HCT116 (cell line): Measurements from ENCODE around the gene POLD2. TPM values are rescaled to one million over a fixed set of nuclear protein-coding genes. Genes with fewer than 3 reads are reported as not detected.

ENCODE experiments used
- ATAC-seq: fragments of 200-7000 bp; cut with Tn5 transposase; 2 replicates; pipeline ENCODE4 v1.9.1; 2020; ENCODE audit warnings: mild to moderate bottlenecking, moderate library complexity
- BruUV-seq: library from RNA; stranded (reverse); fragments of 400-500 nt; replicated peaks from 2 replicates; lab custom pipeline; 2021; lab: Mats Ljungman, UMichigan
- CTCF ChIA-PET: fragments of 300-600 bp; sonication (Branson Sonifier 250); formaldehyde crosslinking; loops from one replicate; lab custom pipeline; 2021; ENCODE audit warnings: antibody characterized with exemption; lab: Charles Lee
- POLR2A ChIA-PET: fragments of 300-600, 350-600 bp; sonication (Branson Sonifier 250); formaldehyde crosslinking; loops from one replicate; lab custom pipeline; 2021; ENCODE audit warnings: antibody characterized with exemption; lab: Charles Lee
- RAD21 ChIA-PET, 2 experiments: fragments of 300-600 bp; sonication (Branson Sonifier 250); formaldehyde crosslinking; loops; one replicate each; lab custom pipeline; 2023; ENCODE audit warnings: low total read pairs in 2 of 2; ENCODE audit not compliant: uncharacterized antibody in 2 of 2, unreplicated experiment in 2 of 2, low non-redundant PET in 1 of 2; lab: Charles Lee
- DNase-seq: peaks from one replicate; pipeline ENCODE4 v3.0.0-alpha.2; 2010; ENCODE audit warnings: low read depth, low spot score
- H2AFZ ChIP-seq: fragments of 200-600 bp; shearing (Covaris generic), sonication (generic); 2 replicates; pipeline ENCODE4 v1.6.1; 2017; ENCODE audit warnings: low read depth, mixed run types, mixed read lengths, antibody characterized with exemption, low read length; ENCODE audit not compliant: poor library complexity, severe bottlenecking
- H3K27ac ChIP-seq: 2 replicates; pipeline ENCODE4 v1.5.1; 2012; ENCODE audit warnings: low read depth, low read length
- H3K27me3 ChIP-seq: fragments of 200-600 bp; sonication (generic); 2 replicates; pipeline ENCODE4 v1.6.1; 2016; ENCODE audit warnings: mixed run types, low read length, mixed read lengths; ENCODE audit not compliant: insufficient read depth
- H3K36me3 ChIP-seq, 2 experiments: fragments of 200-500 bp in 1 of 2; fragments of 200-600 bp in 1 of 2; sonication (Bioruptor generic) in 1 of 2; sonication (generic) in 1 of 2; 2 replicates each; pipeline versions ENCODE4 v1.5.1 to v1.6.1; 2014 to 2016; ENCODE audit warnings: low read length in 2 of 2, inconsistent platforms in 1 of 2, mixed read lengths in 1 of 2, mixed run types in 1 of 2; ENCODE audit not compliant: insufficient read depth in 2 of 2, control insufficient read depth in 1 of 2
- H3K4me1 ChIP-seq, 2 experiments: fragments of 200-600 bp in 1 of 2; sonication (generic) in 1 of 2; 2 replicates each; pipeline versions ENCODE4 v1.5.1 to v1.6.1; 2012 to 2017; ENCODE audit warnings: low read length in 2 of 2, inconsistent platforms in 1 of 2, mild to moderate bottlenecking in 1 of 2, mixed read lengths in 1 of 2, mixed run types in 1 of 2, moderate library complexity in 1 of 2; ENCODE audit not compliant: insufficient read depth in 2 of 2, control insufficient read depth in 1 of 2
- H3K4me2 ChIP-seq: fragments of 200-600 bp; sonication (generic); 2 replicates; pipeline ENCODE4 v1.6.1; 2017; ENCODE audit warnings: mixed run types, low read length, mixed read lengths
- H3K4me3 ChIP-seq, 2 experiments: fragments of 200-600 bp in 1 of 2; sonication (generic) in 1 of 2; replicated peaks in 1 of 2; 2 replicates each; pipeline ENCODE4 v1.5.1; 2011 to 2016; ENCODE audit warnings: low read length in 2 of 2, control low read depth in 1 of 2, low read depth in 1 of 2, mild to moderate bottlenecking in 1 of 2, mixed read lengths in 1 of 2, mixed run types in 1 of 2
- H3K79me2 ChIP-seq: fragments of 200-600 bp; sonication (generic); 2 replicates; pipeline ENCODE4 v1.6.1; 2017; ENCODE audit warnings: mild to moderate bottlenecking, mixed run types, low read length, moderate library complexity, mixed read lengths; ENCODE audit not compliant: insufficient read depth
- H3K9ac ChIP-seq: fragments of 200-600 bp; sonication (generic); 2 replicates; pipeline ENCODE4 v1.6.1; 2016; ENCODE audit warnings: low read length, mixed read lengths
- H3K9me2 ChIP-seq: fragments of 200-600 bp; sonication (generic), shearing (Covaris generic); 2 replicates; pipeline ENCODE4 v1.6.1; 2017; ENCODE audit warnings: mixed run types, mild to moderate bottlenecking, moderate library complexity; ENCODE audit not compliant: insufficient read depth
- H3K9me3 ChIP-seq, 2 experiments: fragments of 200-500 bp in 1 of 2; fragments of 200-600 bp in 1 of 2; sonication (Bioruptor generic) in 1 of 2; sonication (generic) in 1 of 2; 2 replicates each; pipeline ENCODE4 v1.6.1; 2014 to 2017; ENCODE audit warnings: low read length in 2 of 2, mixed read lengths in 2 of 2, inconsistent platforms in 1 of 2, low read depth in 1 of 2, mild to moderate bottlenecking in 1 of 2, mixed run types in 1 of 2, moderate library complexity in 1 of 2; ENCODE audit not compliant: control insufficient read depth in 1 of 2, insufficient read depth in 1 of 2
- H4K20me1 ChIP-seq: fragments of 200-600 bp; sonication (generic), shearing (Covaris generic); 2 replicates; pipeline ENCODE4 v1.6.1; 2017; ENCODE audit warnings: mixed run types, mild to moderate bottlenecking, moderate library complexity; ENCODE audit not compliant: insufficient read depth
- CBX3 ChIP-seq: IDR thresholded peaks from 2 replicates; pipeline ENCODE4 v1.6.1; 2012; ENCODE audit warnings: low read depth
- ELF1 ChIP-seq: IDR thresholded peaks from 2 replicates; pipeline ENCODE4 v1.6.1; 2012; ENCODE audit warnings: low read depth, borderline replicate concordance
- EZH2 ChIP-seq: fragments of 200-600 bp; sonication (generic); IDR thresholded peaks from 2 replicates; pipeline ENCODE4 v1.6.1; 2017; ENCODE audit warnings: antibody characterized with exemption, mixed run types
- EZH2phosphoT487 ChIP-seq: fragments of 200-600 bp; IDR thresholded peaks from 2 replicates; pipeline ENCODE4 v1.6.1; 2018; ENCODE audit warnings: antibody characterized with exemption, borderline replicate concordance
- FOSL1 ChIP-seq: IDR thresholded peaks from 2 replicates; pipeline ENCODE4 v1.6.1; 2012; ENCODE audit warnings: low read depth
- JUND ChIP-seq: IDR thresholded peaks from 2 replicates; pipeline ENCODE4 v1.6.1; 2012
- POLR2A ChIP-seq: IDR thresholded peaks from 2 replicates; pipeline ENCODE4 v1.7.0; 2011; ENCODE audit warnings: borderline replicate concordance; ENCODE audit not compliant: insufficient read depth, insufficient read length; ENCODE audit errors: extremely low read depth
- RAD21 ChIP-seq: IDR thresholded peaks from 2 replicates; pipeline ENCODE4 v1.6.1; 2012; ENCODE audit warnings: low read depth, mild to moderate bottlenecking
- SIN3A ChIP-seq: IDR thresholded peaks from 2 replicates; pipeline ENCODE4 v1.6.1; 2012; ENCODE audit warnings: low read depth
- SP1 ChIP-seq: IDR thresholded peaks from 2 replicates; pipeline ENCODE4 v1.6.1; 2012; ENCODE audit warnings: low read depth
- SRF ChIP-seq: IDR thresholded peaks from 2 replicates; pipeline ENCODE4 v1.6.1; 2012; ENCODE audit warnings: low read depth
- TCF7L2 ChIP-seq: IDR thresholded peaks from 2 replicates; pipeline ENCODE4 v1.7.0; 2011; ENCODE audit warnings: borderline replicate concordance, inconsistent platforms; ENCODE audit not compliant: insufficient read depth, insufficient read length; ENCODE audit errors: extremely low read depth
- ZFX ChIP-seq: fragments of 450-650 bp; IDR thresholded peaks from 2 replicates; pipeline ENCODE4 v1.6.1; 2017
- ZNF274 ChIP-seq: fragments of 200-500 bp; sonication (Bioruptor generic); IDR thresholded peaks from 2 replicates; pipeline ENCODE4 v1.6.1; 2014; ENCODE audit warnings: mild to moderate bottlenecking, low read depth, low read length, inconsistent platforms
- intact Hi-C: fragments of 100-400 bp; cut with micrococcal nuclease; formaldehyde crosslinking; loops from 2 replicates; pipeline ENCODE4 v1.10.0; 2022
- total RNA-seq: library from RNA; stranded (reverse); gene quantifications from one replicate; pipeline ENCODE4 v1.2.1, GENCODE V29; 2021; ENCODE audit not compliant: unreplicated experiment
- TF ChIP-seq, protein P1 (sequence below): IDR thresholded peaks from 2 replicates; pipeline ENCODE4 v1.6.1; 2012
- TF ChIP-seq, protein P2 (sequence below): IDR thresholded peaks from 2 replicates; pipeline ENCODE4 v1.6.1; 2012
- TF ChIP-seq, protein P3 (sequence below): IDR thresholded peaks from 2 replicates; pipeline ENCODE4 v1.6.1; 2011; ENCODE audit warnings: mild to moderate bottlenecking, low read length, moderate library complexity; ENCODE audit not compliant: insufficient replicate concordance; ENCODE audit errors: extremely low read depth
- TF ChIP-seq, protein P4 (sequence below), 3 experiments: fragments of 200-600 bp in 1 of 3; sonication (generic) in 1 of 3; IDR thresholded peaks in 2 of 3; conservative IDR thresholded peaks in 1 of 3; 2 replicates each; pipeline ENCODE4 v1.5.1; 2012 to 2017; ENCODE audit warnings: low read depth in 2 of 3, low read length in 2 of 3, antibody characterized with exemption in 1 of 3, borderline replicate concordance in 1 of 3, control low read depth in 1 of 3, mild to moderate bottlenecking in 1 of 3, mixed read lengths in 1 of 3, mixed run types in 1 of 3, moderate library complexity in 1 of 3; ENCODE audit not compliant: insufficient read depth in 1 of 3

Gene POLD2
- total RNA-seq, 1 experiment from 2014 or later = 237 TPM

DNA sequence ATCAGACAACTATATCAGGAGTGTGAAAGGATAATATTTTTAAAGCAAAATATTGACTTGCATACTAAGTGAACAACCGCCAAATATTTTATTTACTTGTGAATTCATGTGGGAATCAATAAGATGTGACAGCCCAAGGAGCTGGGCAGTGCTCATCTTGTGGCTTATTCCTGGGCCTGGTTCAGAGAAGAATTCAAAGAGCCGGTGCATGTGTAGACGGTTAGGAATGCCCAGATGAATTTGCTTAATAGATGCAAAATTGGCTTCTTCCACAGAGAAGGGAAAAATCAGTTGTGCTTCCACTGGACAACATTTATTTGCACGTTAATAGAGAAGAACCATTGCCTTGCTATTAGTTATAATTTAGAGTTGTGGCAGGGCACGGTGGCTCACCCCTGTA is 13.4 kb upstream of the POLD2 start:
- no TSS peak for BruUV-seq
- POLR2A ChIA-PET = no interaction called here

More for the DNA sequence above, 13.4 kb upstream of the POLD2 start:
- Histone ChIP-seq H3K4me3 (no peak overlapping the region), H3K27me3 (no peaks in the 10 kb centered on the region), H3K9me3 (no peaks in the 10 kb centered on the region), H3K4me1 (no peaks in the 10 kb centered on the region; a peak in 1 of 4 replicates), H3K4me2 (no peak overlapping the region), H3K79me2 (no peaks in the 10 kb centered on the region), H3K9ac (no peak overlapping the region)
- intact Hi-C loops = no loop called here
- RAD21 ChIA-PET = no interaction called here
- TF ChIP-seq SIN3A (no peak), ZNF274 (no peak), EZH2 (no peak), CBX3 (no peak), SP1 (no peak), POLR2A (no peak), RAD21 (no peak), TCF7L2 (no peak), FOSL1 (no peak), JUND (no peak), ELF1 (no peak), EZH2phosphoT487 (no peak), SRF (no peak), ZFX (no peak)
- TF ChIP-seq, protein P1, sequence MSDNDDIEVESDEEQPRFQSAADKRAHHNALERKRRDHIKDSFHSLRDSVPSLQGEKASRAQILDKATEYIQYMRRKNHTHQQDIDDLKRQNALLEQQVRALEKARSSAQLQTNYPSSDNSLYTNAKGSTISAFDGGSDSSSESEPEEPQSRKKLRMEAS = no peak
- TF ChIP-seq, protein P2, sequence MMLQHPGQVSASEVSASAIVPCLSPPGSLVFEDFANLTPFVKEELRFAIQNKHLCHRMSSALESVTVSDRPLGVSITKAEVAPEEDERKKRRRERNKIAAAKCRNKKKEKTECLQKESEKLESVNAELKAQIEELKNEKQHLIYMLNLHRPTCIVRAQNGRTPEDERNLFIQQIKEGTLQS = no peak
- TF ChIP-seq, protein P3, sequence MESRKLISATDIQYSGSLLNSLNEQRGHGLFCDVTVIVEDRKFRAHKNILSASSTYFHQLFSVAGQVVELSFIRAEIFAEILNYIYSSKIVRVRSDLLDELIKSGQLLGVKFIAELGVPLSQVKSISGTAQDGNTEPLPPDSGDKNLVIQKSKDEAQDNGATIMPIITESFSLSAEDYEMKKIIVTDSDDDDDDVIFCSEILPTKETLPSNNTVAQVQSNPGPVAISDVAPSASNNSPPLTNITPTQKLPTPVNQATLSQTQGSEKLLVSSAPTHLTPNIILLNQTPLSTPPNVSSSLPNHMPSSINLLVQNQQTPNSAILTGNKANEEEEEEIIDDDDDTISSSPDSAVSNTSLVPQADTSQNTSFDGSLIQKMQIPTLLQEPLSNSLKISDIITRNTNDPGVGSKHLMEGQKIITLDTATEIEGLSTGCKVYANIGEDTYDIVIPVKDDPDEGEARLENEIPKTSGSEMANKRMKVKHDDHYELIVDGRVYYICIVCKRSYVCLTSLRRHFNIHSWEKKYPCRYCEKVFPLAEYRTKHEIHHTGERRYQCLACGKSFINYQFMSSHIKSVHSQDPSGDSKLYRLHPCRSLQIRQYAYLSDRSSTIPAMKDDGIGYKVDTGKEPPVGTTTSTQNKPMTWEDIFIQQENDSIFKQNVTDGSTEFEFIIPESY = no peak
- TF ChIP-seq, protein P4, sequence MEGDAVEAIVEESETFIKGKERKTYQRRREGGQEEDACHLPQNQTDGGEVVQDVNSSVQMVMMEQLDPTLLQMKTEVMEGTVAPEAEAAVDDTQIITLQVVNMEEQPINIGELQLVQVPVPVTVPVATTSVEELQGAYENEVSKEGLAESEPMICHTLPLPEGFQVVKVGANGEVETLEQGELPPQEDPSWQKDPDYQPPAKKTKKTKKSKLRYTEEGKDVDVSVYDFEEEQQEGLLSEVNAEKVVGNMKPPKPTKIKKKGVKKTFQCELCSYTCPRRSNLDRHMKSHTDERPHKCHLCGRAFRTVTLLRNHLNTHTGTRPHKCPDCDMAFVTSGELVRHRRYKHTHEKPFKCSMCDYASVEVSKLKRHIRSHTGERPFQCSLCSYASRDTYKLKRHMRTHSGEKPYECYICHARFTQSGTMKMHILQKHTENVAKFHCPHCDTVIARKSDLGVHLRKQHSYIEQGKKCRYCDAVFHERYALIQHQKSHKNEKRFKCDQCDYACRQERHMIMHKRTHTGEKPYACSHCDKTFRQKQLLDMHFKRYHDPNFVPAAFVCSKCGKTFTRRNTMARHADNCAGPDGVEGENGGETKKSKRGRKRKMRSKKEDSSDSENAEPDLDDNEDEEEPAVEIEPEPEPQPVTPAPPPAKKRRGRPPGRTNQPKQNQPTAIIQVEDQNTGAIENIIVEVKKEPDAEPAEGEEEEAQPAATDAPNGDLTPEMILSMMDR (IDR thresholded peaks at IDR 0.05 in 2 of 3, conservative IDR thresholded peaks at IDR 0.05 in 1 of 3; ENCODE audit: borderline replicate concordance in 1 of 3, insufficient read depth in 1 of 3, low read depth in 2 of 3, low read length in 2 of 3) = no peak
- TF ChIP-seq, all 23 proteins: peak for 0
- Histone ChIP-seq H2AFZ (no peak overlapping the region), H3K27ac (no peak overlapping the region), H4K20me1 (no peaks in the 10 kb centered on the region), H3K36me3 (no peaks in the 10 kb centered on the region), H3K9me2 (no peaks in the 10 kb centered on the region)
- no peak for DNase-seq
- ATAC-seq = no peak
- CTCF ChIA-PET = no interaction called here
